CD4-positive, CD25-positive, alpha-beta regulatory T cell (primary cell): ENCODE results near the gene HSPBAP1. TPM values are rescaled to one million over a fixed set of nuclear protein-coding genes. Genes with fewer than 3 reads are reported as not detected.

Experiments used
- ATAC-seq, 2 donors: fragments of 150-1000 bp; cut with Tn5 transposase; one replicate each; pipeline ENCODE4 v1.10.0; 2021; ENCODE audit warnings: low read depth in 2 of 2, moderate number of reproducible peaks in 2 of 2, moderate library complexity in 1 of 2
- DNase-seq, 3 donors: peaks; one replicate each; pipeline versions ENCODE4 v3.0.0 to v3.0.0-alpha.2; 2012 to 2022; ENCODE audit warnings: mixed read lengths in 1 of 3
- H3K27ac ChIP-seq: one replicate; pipeline ENCODE4 v1.7.0; 2013; ENCODE audit warnings: mild to moderate bottlenecking, low read length; ENCODE audit not compliant: insufficient read depth, poor library complexity, severe bottlenecking
- H3K27me3 ChIP-seq: one replicate; pipeline ENCODE4 v1.7.0; 2013; ENCODE audit warnings: low read length; ENCODE audit not compliant: control insufficient read depth, insufficient read depth
- H3K36me3 ChIP-seq: one replicate; pipeline ENCODE4 v1.7.0; 2013; ENCODE audit warnings: mild to moderate bottlenecking, low read length, moderate library complexity; ENCODE audit not compliant: control insufficient read depth, insufficient read depth
- H3K4me1 ChIP-seq: 2 replicates; pipeline ENCODE4 v1.7.0; 2013; ENCODE audit warnings: mild to moderate bottlenecking, low read length; ENCODE audit not compliant: insufficient read depth, control insufficient read depth, poor library complexity, severe bottlenecking
- H3K4me3 ChIP-seq: one replicate; pipeline ENCODE4 v1.7.0; 2013; ENCODE audit warnings: low read depth, mild to moderate bottlenecking, low read length, moderate library complexity
- H3K9me3 ChIP-seq, 2 experiments: 1 replicate in 1 of 2; 2 replicates in 1 of 2; pipeline ENCODE4 v1.7.0; 2013; ENCODE audit warnings: low read length in 2 of 2, mild to moderate bottlenecking in 1 of 2, moderate library complexity in 1 of 2; ENCODE audit not compliant: control insufficient read depth in 2 of 2
- H3K27ac Mint-ChIP-seq, 3 donors: one replicate each; pipeline ENCODE4 v1.8.0; 2020 to 2022; ENCODE audit warnings: mild to moderate bottlenecking in 3 of 3, mixed read lengths in 3 of 3, moderate library complexity in 2 of 3
- H3K27me3 Mint-ChIP-seq: one replicate; pipeline ENCODE4 v1.8.0; 2022; ENCODE audit warnings: mild to moderate bottlenecking, mixed read lengths
- H3K36me3 Mint-ChIP-seq: one replicate; pipeline ENCODE4 v1.8.0; 2020; ENCODE audit warnings: mixed read lengths
- H3K4me1 Mint-ChIP-seq, 4 donors: one replicate each; pipeline ENCODE4 v1.8.0; 2020 to 2022; ENCODE audit warnings: mixed read lengths in 4 of 4, mild to moderate bottlenecking in 1 of 4
- H3K4me3 Mint-ChIP-seq, 4 donors: one replicate each; pipeline ENCODE4 v1.8.0; 2020 to 2022; ENCODE audit warnings: mild to moderate bottlenecking in 4 of 4, mixed read lengths in 4 of 4, moderate library complexity in 3 of 4
- H3K9me3 Mint-ChIP-seq, 7 donors: one replicate each; pipeline ENCODE4 v1.8.0; 2020 to 2022; ENCODE audit warnings: mixed read lengths in 7 of 7, mild to moderate bottlenecking in 3 of 7, moderate library complexity in 2 of 7
- polyA plus RNA-seq, 4 donors: library from polyadenylated mRNA; unstranded; fragments of 300-500 nt; fragmentation: Illumina TruSeq; gene quantifications; one replicate each; pipeline ENCODE4 v1.2.3, GENCODE V29; 2021
- total RNA-seq: library from RNA; stranded (reverse); gene quantifications from one replicate; pipeline ENCODE4 v1.2.3, GENCODE V29; 2022

HSPBAP1 gene
- total and polyA plus RNA-seq, 5 donors from 2014 or later, result 8.7 to 25.8 (median 11.7) TPM

DNA sequence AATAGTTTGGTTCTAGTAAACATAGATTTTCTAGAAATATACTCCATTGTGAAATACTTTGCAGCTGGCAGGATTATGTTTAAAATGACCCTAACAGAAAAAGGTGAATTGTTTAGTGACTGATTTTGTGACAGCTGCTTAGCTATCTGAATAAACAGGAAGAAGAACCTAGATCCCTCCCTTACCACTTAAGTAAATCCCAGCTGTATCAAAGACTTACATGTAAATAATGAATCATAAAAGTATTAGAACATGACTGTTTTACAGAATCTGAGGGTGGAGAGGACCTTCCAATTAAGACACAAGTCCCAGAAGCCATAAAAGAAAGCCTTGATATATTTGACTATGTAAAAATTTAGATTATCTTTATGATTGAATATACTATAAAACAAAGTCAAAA is 17.1 kb upstream of the HSPBAP1 start:
- peaks cover 37% of the 10 kb centered on the region for H3K36me3 Mint-ChIP-seq
- H3K27me3 ChIP-seq, result no peaks in the 10 kb centered on the region
- ATAC-seq, result no peak

DNA sequence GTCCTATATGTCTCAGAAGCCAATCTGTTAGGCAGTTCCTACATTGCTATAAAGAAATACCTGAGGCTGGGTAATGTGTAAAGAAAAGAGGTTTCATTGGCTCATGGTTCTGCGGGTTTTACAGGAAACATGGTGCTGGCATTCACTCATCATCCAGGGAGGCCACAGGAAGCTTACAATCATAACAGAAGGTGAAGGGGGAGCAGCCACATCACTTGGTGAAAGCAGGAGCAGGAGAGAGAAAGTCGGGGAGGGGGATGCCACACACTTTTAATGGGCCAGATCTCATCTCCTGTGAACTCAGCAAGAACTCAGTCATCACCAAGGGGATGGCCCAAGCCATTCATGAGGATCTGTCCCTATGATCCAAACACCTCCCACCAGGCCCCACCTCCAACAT is 10.3 kb upstream of the HSPBAP1 start:
- H3K4me1 Mint-ChIP-seq, result peaks cover 9 to 23% (median 18%) of the 10 kb centered on the region in 4 donors
- ATAC-seq (no peak), DNase-seq (no peak)
- Histone ChIP-seq H3K9me3 (no peaks in the 10 kb centered on the region), H3K4me3 (no peak overlapping the region), H3K36me3 (peaks cover 8% of the 10 kb centered on the region), H3K4me1 (no peaks in the 10 kb centered on the region), H3K27ac (no peak overlapping the region), H3K27me3 (no peaks in the 10 kb centered on the region)
- peaks cover 38% of the 10 kb centered on the region for H3K36me3 Mint-ChIP-seq
- H3K4me3 Mint-ChIP-seq, result no peak overlapping the region
- peaks cover 0 to 2% (median 0%) of the 10 kb centered on the region in 7 donors for H3K9me3 Mint-ChIP-seq
- H3K27ac Mint-ChIP-seq, result peak overlapping the region in 1 of 3 donors; percentile 43
- no peaks in the 10 kb centered on the region for H3K27me3 Mint-ChIP-seq

More for the DNA sequence above, 17.1 kb upstream of the HSPBAP1 start:
- DNase-seq, result peak in 1 of 3 donors; percentile 14
- Histone ChIP-seq H3K36me3 (peaks cover 10% of the 10 kb centered on the region), H3K4me3 (no peak overlapping the region), H3K27ac (no peak overlapping the region), H3K4me1 (no peaks in the 10 kb centered on the region), H3K9me3 (no peaks in the 10 kb centered on the region)
- Mint-ChIP-seq H3K27ac (peak overlapping the region in 1 of 3 donors; percentile 38), H3K4me3 (no peak overlapping the region), H3K27me3 (no peaks in the 10 kb centered on the region), H3K4me1 (peaks cover 7 to 11% (median 9%) of the 10 kb centered on the region in 4 donors), H3K9me3 (no peaks in the 10 kb centered on the region)

DNA sequence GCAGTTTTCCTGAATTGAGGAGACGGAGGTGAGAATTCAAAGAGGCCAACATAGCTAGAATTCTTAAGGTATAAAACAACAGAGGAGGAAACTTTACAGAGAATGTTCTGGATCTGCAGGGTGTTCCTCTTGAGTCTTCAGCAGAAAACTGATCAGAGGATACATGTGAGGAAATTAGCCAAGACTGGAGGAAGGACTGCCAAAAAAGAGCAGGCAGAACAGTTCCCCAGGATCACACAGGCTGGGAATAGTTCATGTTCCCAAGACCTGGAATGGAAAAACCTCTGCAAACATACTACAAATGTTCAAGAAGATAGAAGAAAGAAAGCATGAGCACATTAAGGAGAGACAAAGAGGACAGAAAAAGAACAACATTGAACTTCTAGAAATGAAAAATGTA is 8.7 kb upstream of the HSPBAP1 start:
- ATAC-seq (no peak), DNase-seq (no peak)
- Mint-ChIP-seq H3K4me3 (no peak overlapping the region), H3K27ac (peak overlapping the region in 1 of 3 donors; percentile 35), H3K27me3 (no peaks in the 10 kb centered on the region), H3K36me3 (peaks cover 24% of the 10 kb centered on the region), H3K9me3 (peaks cover 0 to 2% (median 0%) of the 10 kb centered on the region in 7 donors), H3K4me1 (peaks cover 6 to 24% (median 15%) of the 10 kb centered on the region in 4 donors)
- Histone ChIP-seq H3K9me3 (no peaks in the 10 kb centered on the region), H3K4me3 (no peak overlapping the region), H3K27me3 (no peaks in the 10 kb centered on the region), H3K4me1 (peaks cover 2% of the 10 kb centered on the region), H3K36me3 (peaks cover 4% of the 10 kb centered on the region), H3K27ac (no peak overlapping the region)

DNA sequence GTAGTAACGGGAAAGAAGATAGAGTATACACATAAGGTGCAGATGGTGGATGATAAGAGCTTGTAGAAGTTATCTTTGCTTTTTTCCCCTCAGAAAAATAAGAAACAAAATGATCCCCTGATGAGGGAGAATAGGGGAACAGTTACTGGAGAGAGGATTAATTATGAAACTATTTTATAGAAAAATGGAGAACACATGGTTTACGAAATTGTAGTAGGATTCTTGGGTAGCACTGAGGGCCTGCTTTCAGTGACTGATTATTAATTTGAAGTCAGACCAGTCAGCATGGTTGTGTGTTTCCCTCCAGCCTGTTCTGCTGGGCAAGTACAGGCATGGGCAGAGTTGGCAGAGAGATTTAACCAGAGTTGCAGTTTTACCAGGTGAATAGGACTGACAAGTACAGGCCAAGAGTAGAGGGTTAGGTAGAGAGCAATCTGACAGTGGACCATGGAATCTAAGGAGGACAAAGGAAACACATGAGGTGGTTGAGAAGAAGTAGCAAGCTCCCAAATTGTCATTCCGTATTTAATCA is 7.1 kb upstream of the HSPBAP1 start:
- H3K27me3 ChIP-seq, result no peaks in the 10 kb centered on the region
- no peak overlapping the region for H3K4me3 ChIP-seq
- H3K4me1 ChIP-seq, result peaks cover 12% of the 10 kb centered on the region
- no peaks in the 10 kb centered on the region for H3K9me3 ChIP-seq
- peaks cover 15 to 35% (median 30%) of the 10 kb centered on the region in 4 donors for H3K4me1 Mint-ChIP-seq
- H3K36me3 ChIP-seq, result peaks cover 3% of the 10 kb centered on the region
- H3K27ac ChIP-seq, result no peak overlapping the region
- peaks cover 22% of the 10 kb centered on the region for H3K36me3 Mint-ChIP-seq
- H3K27ac Mint-ChIP-seq, result no peak overlapping the region
- peaks cover 0 to 2% (median 0%) of the 10 kb centered on the region in 7 donors for H3K9me3 Mint-ChIP-seq
- no peak for ATAC-seq
- DNase-seq, result no peak
- H3K27me3 Mint-ChIP-seq, result no peaks in the 10 kb centered on the region
- H3K4me3 Mint-ChIP-seq, result no peak overlapping the region

DNA sequence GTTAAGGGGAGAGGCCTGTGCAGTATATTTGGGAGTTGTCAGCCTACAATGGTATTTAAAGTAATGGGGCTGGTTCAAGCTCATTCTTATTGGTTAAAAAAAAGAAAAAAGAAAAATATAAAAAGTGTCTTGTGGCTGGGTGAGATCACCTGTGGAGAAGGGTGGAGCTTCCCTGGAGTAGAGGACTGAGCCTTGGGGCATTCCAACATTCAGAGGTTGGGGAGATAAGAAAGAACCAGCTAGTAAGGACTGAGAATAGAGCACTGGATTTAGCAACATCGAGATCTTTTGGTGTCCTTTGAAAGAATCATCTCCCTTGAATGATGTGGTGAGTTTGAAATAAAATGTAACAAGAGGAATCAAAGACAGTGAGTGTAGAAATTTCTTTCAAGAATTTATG is 6.4 kb upstream of the HSPBAP1 start:
- Histone ChIP-seq H3K4me1 (peaks cover 17% of the 10 kb centered on the region), H3K9me3 (no peaks in the 10 kb centered on the region), H3K27ac (no peak overlapping the region), H3K27me3 (no peaks in the 10 kb centered on the region), H3K4me3 (no peak overlapping the region), H3K36me3 (peaks cover 3% of the 10 kb centered on the region)
- DNase-seq, result no peak
- H3K27ac Mint-ChIP-seq, result no peak overlapping the region
- no peaks in the 10 kb centered on the region for H3K27me3 Mint-ChIP-seq
- ATAC-seq, result no peak
- H3K4me3 Mint-ChIP-seq, result no peak overlapping the region
- H3K9me3 Mint-ChIP-seq, result peaks cover 0 to 2% (median 0%) of the 10 kb centered on the region in 7 donors
- peaks cover 22% of the 10 kb centered on the region for H3K36me3 Mint-ChIP-seq
- peaks cover 15 to 38% (median 32%) of the 10 kb centered on the region in 4 donors for H3K4me1 Mint-ChIP-seq

DNA sequence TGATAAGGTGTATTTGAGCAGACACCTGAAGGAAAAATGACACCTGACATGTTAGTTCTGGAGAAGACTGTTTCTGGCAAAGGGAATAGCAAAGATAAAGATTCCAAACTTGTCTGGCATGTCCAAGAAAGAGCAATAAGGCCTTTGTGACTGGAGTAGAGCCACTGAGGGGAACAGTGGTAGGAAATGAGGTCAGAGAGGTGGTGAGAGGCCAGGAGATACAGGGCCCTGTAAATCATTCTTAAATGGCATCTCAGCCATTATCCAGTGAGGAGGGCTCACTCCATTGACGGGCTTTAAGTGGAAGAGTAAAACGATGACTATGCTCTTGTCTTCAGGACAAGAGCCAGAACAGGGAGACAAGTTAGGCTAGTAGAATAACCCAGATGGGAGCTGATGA is 5.7 kb upstream of the HSPBAP1 start:
- H3K4me1 ChIP-seq, result peaks cover 22% of the 10 kb centered on the region
- Mint-ChIP-seq H3K27ac (no peak overlapping the region), H3K36me3 (peaks cover 22% of the 10 kb centered on the region), H3K4me3 (no peak overlapping the region), H3K9me3 (peaks cover 0 to 2% (median 0%) of the 10 kb centered on the region in 7 donors), H3K27me3 (no peaks in the 10 kb centered on the region), H3K4me1 (peaks cover 20 to 41% (median 35%) of the 10 kb centered on the region in 4 donors)
- ATAC-seq (no peak), DNase-seq (no peak)
- no peaks in the 10 kb centered on the region for H3K9me3 ChIP-seq
- no peak overlapping the region for H3K4me3 ChIP-seq
- peaks cover 3% of the 10 kb centered on the region for H3K36me3 ChIP-seq
- no peaks in the 10 kb centered on the region for H3K27me3 ChIP-seq
- no peak overlapping the region for H3K27ac ChIP-seq

DNA sequence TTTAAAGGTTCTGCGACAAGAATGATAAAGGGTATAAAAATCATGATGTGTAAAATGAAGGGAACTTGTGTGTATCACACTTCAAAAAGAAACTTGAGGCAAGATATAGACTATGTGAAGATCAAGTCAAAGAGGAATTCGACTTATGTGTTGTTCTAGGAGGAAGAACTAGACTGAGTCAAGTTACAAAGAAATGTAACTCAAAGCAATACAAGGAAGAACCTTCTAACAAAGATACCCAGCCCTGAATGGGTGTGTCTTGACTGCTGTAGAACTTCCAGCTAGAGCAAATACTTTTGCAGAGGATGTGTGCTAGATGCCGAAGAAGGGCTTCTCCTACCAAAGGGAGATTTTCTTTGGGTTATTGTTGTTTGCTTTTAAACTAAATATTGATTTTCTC is 3.7 kb upstream of the HSPBAP1 start:
- no peaks in the 10 kb centered on the region for H3K27me3 Mint-ChIP-seq
- peaks cover 39% of the 10 kb centered on the region for H3K4me1 ChIP-seq
- H3K9me3 ChIP-seq, result no peaks in the 10 kb centered on the region
- H3K27me3 ChIP-seq, result no peaks in the 10 kb centered on the region
- H3K4me1 Mint-ChIP-seq, result peaks cover 28 to 33% (median 29%) of the 10 kb centered on the region in 4 donors
- peak; percentile 49 to 62 for ATAC-seq
- H3K27ac ChIP-seq, result no peak overlapping the region
- peak in 1 of 3 donors; percentile 86 for DNase-seq
- H3K9me3 Mint-ChIP-seq, result peaks cover 0 to 2% (median 0%) of the 10 kb centered on the region in 7 donors
- H3K36me3 Mint-ChIP-seq, result peaks cover 7% of the 10 kb centered on the region
- peak overlapping the region; percentile 42 for H3K4me3 ChIP-seq
- H3K36me3 ChIP-seq, result no peaks in the 10 kb centered on the region
- H3K4me3 Mint-ChIP-seq, result peak overlapping the region; percentile 63 to 78 (median 68)
- H3K27ac Mint-ChIP-seq, result peak overlapping the region; percentile 12 to 74 (median 57)

DNA sequence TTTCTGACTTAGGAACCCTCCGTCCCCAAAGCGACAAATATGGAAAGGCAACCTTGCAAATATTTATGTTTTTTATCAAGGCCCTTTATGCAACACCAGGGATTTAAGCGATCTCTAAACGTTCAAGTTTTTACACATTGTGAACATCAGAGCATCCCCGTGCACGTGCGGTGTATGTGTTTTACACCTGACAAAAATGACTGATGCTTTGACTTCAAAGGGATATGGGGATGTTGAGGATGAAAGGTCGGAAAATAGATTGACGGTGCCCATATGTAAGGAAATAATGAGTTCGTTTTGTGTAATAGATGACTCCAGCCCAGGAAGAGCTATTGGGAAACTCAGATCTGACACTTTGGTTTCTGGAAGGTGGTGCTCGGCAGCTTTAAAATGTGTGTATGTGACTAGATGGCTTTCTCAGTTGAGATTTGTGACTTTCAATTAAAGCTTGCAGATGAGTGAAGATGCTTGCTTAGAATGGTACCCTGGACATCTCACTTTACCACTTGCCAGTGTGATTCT is 2.1 kb upstream of the HSPBAP1 start:
- Histone ChIP-seq H3K36me3 (no peaks in the 10 kb centered on the region), H3K27me3 (no peaks in the 10 kb centered on the region), H3K9me3 (no peaks in the 10 kb centered on the region), H3K4me3 (peak overlapping the region; percentile 78), H3K27ac (peak overlapping the region; percentile 92), H3K4me1 (peaks cover 49% of the 10 kb centered on the region)
- Mint-ChIP-seq H3K4me3 (peak overlapping the region; percentile 69 to 89 (median 76)), H3K27ac (peak overlapping the region; percentile 27 to 87 (median 48)), H3K27me3 (no peaks in the 10 kb centered on the region), H3K9me3 (no peaks in the 10 kb centered on the region), H3K4me1 (peaks cover 27 to 33% (median 28%) of the 10 kb centered on the region in 4 donors), H3K36me3 (peaks cover 5% of the 10 kb centered on the region)
- ATAC-seq, result no peak
- no peak for DNase-seq
